Measurements from ENCODE around the gene SKOR1.

SKOR1 gene

DNA sequence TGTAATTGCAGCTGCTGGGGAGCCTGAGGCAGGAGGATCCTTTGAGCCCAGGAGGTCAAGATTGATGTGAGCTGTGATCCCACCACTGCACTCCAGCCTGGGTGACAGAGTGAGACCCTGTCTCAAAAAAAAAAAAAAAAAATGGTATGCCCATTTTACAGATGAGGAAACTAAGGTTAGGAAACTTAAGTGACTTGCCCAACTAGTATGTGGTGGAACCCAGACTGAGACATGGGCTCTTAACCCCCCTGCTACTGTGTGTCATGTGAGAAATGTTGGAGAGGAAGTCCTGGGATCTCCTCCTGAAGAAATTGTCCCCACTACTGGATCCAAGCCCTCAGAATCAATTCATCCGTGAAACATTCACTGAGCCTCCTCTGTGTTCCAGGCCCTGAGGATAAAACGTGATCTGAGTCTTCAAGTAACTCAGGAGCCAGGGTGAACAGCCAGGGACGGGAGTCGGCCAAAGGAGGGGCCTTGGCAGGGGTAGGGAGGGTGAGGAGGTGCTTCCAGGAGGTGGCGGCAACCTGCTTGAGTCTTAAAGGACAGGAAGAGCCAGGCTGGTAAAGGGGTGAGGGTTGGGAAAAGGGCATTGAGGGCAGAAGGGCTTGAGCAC lies 34.1 kb downstream of the SKOR1 start:
- Mint-ChIP-seq H3K36me3 (ENCODE audit: low read depth) (no peaks in the 10 kb centered on the region), H3K27me3 (ENCODE audit: low read depth) (peaks cover 8% of the 10 kb centered on the region), H3K4me3 (no peak overlapping the region), H3K4me1 (ENCODE audit: low read depth) (peaks cover 6% of the 10 kb centered on the region), H3K9me3 (no peaks in the 10 kb centered on the region), H3K27ac (no peak overlapping the region)

DNA sequence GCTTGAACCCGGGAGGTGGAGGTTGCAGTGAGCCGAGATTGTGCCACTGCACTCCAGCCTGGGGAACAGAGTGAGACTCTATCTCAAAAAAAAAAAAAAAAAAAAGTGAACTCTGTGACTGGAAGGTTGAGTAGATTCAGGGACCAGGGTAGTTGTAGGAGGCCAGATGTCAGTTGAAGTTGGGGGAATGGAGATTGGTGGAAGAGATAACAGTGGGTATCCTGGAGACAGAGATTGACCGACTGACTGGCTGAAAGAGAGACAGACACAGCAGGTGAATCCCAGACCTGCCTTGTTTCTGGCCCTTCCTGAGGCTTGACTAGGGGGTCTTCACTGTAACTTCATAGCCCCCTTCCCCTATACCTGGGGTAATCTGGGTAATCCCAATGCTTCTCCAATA lies 36.7 kb downstream of the SKOR1 start:
- H3K36me3 Mint-ChIP-seq (ENCODE audit: low read depth) = no peaks in the 10 kb centered on the region
- H3K4me3 Mint-ChIP-seq = no peak overlapping the region
- no peaks in the 10 kb centered on the region for H3K9me3 Mint-ChIP-seq
- peaks cover 22% of the 10 kb centered on the region for H3K27me3 Mint-ChIP-seq (ENCODE audit: low read depth)
- H3K4me1 Mint-ChIP-seq (ENCODE audit: low read depth) = peaks cover 3% of the 10 kb centered on the region
- no peak overlapping the region for H3K27ac Mint-ChIP-seq

DNA sequence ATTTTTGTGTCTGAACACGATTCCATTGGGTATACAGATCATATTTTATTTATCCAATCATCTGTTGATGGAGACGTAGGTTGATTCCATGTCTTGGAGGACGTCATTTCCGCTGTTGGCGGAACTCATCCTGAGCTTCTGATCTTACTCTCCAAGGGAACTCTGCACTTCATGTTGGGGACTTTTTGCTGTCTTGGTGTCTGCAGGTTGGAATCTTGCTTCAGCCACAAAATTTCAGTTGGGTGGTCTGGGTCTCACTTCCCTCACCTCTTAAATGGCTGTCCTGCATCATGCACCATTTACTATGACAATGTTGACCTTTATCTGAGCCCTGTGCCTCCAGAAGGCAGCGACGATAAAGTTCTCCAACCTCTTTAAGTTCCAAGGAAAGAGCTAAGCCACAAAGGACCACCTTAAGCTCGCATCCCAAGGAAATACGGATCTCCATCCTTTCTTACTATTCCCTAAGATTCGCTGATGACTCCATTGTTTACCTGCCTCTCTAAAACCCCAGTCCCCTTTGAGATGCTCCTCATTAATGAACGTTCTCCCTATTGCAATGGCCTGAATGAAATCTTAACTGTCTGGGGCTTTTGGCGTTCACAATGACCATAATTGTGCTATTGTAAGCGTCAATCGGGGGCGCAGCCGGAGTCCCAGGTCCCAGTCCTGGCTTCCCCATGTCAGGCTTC lies 37.6 kb downstream of the SKOR1 start:
- Mint-ChIP-seq H3K4me1 (ENCODE audit: low read depth) (peaks cover 3% of the 10 kb centered on the region), H3K36me3 (ENCODE audit: low read depth) (no peaks in the 10 kb centered on the region), H3K9me3 (no peaks in the 10 kb centered on the region), H3K27ac (no peak overlapping the region), H3K27me3 (ENCODE audit: low read depth) (peaks cover 22% of the 10 kb centered on the region), H3K4me3 (no peak overlapping the region)

DNA sequence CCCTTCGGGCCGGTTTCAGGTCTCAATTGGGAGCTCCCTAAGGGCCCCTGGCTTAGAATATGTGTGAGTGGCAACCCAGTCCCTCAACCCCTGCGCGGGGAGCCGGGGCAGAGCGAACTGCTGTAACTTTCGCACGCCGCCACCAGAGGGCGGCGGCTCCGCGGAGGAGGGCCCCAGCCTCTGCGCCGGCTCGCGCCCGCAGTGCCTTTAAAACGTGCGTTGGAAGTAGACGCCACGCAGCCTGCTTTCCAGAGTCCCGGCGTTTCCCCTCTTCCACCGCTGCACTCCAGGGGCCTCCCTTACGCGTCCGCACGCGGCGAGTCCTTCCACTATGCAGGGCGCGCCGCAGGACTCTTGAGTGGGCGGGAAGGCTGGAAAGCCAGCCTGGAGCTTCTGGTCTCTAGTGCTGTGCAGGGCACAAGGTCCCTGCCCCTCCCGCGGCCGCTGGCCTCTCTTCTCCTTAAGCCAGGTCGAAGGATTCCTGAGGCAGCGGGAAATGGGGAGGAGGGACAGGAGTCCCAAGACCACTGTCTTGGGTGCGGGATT lies 38.2 kb downstream of the SKOR1 start:
- H3K4me3 Mint-ChIP-seq = peak overlapping the region; percentile 44
- H3K4me1 Mint-ChIP-seq (ENCODE audit: low read depth) = peaks cover 3% of the 10 kb centered on the region
- H3K27me3 Mint-ChIP-seq (ENCODE audit: low read depth) = peaks cover 22% of the 10 kb centered on the region
- H3K27ac Mint-ChIP-seq = no peak overlapping the region
- no peaks in the 10 kb centered on the region for H3K36me3 Mint-ChIP-seq (ENCODE audit: low read depth)
- H3K9me3 Mint-ChIP-seq = no peaks in the 10 kb centered on the region

DNA sequence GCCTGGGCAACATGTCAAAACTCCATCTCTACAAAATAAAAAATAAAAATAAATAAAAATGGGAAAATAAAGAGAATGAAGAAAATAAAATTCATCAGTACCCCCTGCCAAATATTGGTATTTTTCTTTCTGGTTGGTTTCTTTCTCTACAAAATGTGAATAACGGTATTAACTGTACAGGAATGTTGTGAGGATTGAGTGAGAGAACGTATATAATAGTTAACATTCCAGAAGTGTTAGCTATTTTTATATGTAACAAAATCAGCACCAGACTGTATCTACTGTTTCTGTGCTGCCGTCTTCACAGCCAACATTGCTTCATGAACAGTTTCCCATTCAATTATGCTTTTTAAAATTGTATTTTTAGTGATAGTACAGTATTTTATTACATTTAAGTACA lies 40.0 kb downstream of the SKOR1 start:
- Mint-ChIP-seq H3K4me1 (ENCODE audit: low read depth) (peaks cover 3% of the 10 kb centered on the region), H3K9me3 (peaks cover 11% of the 10 kb centered on the region), H3K36me3 (ENCODE audit: low read depth) (no peaks in the 10 kb centered on the region), H3K27me3 (ENCODE audit: low read depth) (peaks cover 29% of the 10 kb centered on the region), H3K4me3 (no peak overlapping the region), H3K27ac (no peak overlapping the region)

DNA sequence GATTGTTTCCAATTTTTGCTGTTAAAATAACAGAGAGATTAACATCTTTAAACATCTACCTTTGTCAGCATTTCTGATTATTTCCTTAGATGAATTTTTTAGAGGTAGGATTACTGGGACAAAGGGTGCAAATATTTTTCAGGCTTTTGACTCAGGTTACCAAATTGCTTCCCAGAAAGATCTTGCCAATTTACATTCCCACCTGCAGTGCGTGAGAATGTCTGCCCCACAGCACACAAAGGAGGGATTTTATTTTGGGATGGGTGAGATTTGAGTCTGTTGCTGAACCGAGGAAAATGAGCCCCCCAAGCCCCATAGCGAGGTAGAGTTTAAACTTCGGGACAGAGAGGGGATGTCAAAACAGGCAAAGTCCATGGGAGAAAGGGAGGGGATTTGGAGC lies 40.5 kb downstream of the SKOR1 start:
- H3K27me3 Mint-ChIP-seq (ENCODE audit: low read depth) = peaks cover 30% of the 10 kb centered on the region
- peaks cover 11% of the 10 kb centered on the region for H3K9me3 Mint-ChIP-seq
- H3K4me1 Mint-ChIP-seq (ENCODE audit: low read depth) = peaks cover 3% of the 10 kb centered on the region
- no peak overlapping the region for H3K4me3 Mint-ChIP-seq
- H3K36me3 Mint-ChIP-seq (ENCODE audit: low read depth) = no peaks in the 10 kb centered on the region
- no peak overlapping the region for H3K27ac Mint-ChIP-seq

DNA sequence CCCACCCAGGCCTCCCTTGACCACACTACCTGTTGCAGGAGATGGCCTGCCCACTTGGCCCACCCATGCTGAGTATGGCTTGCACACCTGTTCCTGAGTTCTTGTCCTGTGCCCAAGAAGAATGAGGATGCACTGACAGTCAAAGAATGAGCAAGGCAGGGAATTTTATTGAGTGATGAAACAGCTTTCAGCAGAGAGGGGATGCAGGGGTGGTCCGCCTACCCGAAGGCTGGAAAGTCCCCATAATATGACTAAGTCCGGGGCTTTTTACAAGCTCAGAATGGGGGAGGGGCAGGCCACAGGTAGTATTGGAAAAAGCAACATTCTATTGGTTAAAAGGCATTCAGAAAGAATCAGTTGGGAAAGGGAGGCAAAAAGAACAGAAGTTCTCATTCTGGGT lies 44.4 kb downstream of the SKOR1 start:
- H3K4me3 Mint-ChIP-seq = no peak overlapping the region
- H3K27me3 Mint-ChIP-seq (ENCODE audit: low read depth) = peaks cover 35% of the 10 kb centered on the region
- peaks cover 2% of the 10 kb centered on the region for H3K36me3 Mint-ChIP-seq (ENCODE audit: low read depth)

DNA sequence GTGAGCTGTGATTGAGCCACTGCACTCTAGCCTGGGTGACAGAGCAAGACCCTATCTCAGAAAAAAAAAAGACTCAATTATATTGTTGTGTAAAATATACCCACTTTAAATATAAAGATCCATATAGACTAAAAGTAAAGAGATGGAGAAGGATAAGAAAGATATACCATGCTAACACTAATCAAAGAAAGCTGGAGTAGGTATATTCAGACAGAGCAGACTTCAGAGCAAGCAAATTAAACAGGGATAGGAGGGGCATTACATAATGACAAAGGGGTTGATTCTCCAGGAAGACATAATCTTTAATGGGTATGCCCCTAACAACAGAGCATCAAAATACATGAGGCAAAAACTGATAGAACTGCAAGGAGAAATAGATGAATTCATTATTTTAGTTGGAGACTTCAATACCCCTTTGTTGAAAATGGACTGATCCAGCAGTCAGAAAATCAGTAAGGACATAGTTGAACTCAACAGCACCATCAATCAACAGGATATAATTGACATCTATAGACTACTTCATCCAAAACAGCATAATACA lies 45.6 kb downstream of the SKOR1 start:
- no peaks in the 10 kb centered on the region for H3K4me1 Mint-ChIP-seq (ENCODE audit: low read depth)
- H3K36me3 Mint-ChIP-seq (ENCODE audit: low read depth) = peaks cover 2% of the 10 kb centered on the region
- peaks cover 32% of the 10 kb centered on the region for H3K27me3 Mint-ChIP-seq (ENCODE audit: low read depth)
- H3K27ac Mint-ChIP-seq = no peak overlapping the region
- H3K9me3 Mint-ChIP-seq = peaks cover 19% of the 10 kb centered on the region
- no peak overlapping the region for H3K4me3 Mint-ChIP-seq

More for the DNA sequence above, 44.4 kb downstream of the SKOR1 start:
- Mint-ChIP-seq H3K27ac (no peak overlapping the region), H3K9me3 (peaks cover 19% of the 10 kb centered on the region), H3K4me1 (ENCODE audit: low read depth) (no peaks in the 10 kb centered on the region)

DNA sequence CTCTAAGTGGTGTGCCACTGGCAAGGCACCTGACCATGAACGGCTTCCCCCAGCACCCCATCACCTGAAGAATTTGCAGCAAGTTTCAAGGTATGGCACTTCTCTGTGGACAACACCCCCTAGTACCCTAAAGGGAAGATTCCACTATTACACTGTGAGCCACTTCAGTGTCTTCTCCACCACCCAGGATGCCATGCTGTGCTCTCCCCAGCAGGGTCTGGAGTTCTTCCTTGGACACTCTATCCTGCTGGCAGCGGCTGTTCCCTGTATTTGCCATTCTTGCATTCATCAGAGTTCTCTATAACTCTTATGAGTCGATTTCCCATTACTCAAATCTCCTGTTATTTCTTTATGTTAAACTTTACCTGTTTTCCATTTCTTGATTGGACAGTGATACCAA lies 48.5 kb downstream of the SKOR1 start:
- Mint-ChIP-seq H3K36me3 (ENCODE audit: low read depth) (peaks cover 2% of the 10 kb centered on the region), H3K4me3 (no peak overlapping the region), H3K27ac (no peak overlapping the region), H3K27me3 (ENCODE audit: low read depth) (peaks cover 34% of the 10 kb centered on the region), H3K9me3 (peaks cover 17% of the 10 kb centered on the region), H3K4me1 (ENCODE audit: low read depth) (no peaks in the 10 kb centered on the region)

DNA sequence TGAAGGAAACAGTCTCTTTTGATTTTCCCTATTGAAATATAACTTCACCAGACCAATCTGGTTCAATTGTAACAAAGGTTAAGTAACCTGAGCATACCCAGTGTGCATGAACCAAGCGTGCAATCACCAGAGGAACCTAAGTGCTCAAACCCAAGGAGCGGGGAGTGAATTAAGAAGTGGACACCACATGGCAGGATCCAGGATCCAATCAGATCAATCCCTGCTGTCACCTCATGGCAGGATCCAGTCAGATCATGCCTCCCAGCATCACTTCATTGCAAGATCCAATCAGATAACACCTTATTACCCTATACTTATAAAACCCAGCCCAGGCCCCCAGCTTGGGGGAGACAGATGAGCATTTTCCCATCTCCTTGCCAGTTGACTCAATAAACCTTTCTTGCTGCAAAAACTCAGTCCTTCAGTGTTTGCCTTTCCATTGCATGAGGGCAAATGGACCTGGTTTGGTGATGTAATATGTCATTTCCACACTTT lies 53.5 kb downstream of the SKOR1 start:
- Mint-ChIP-seq H3K27me3 (ENCODE audit: low read depth) (peaks cover 24% of the 10 kb centered on the region), H3K36me3 (ENCODE audit: low read depth) (peaks cover 2% of the 10 kb centered on the region), H3K27ac (no peak overlapping the region), H3K9me3 (peaks cover 1% of the 10 kb centered on the region), H3K4me3 (no peak overlapping the region), H3K4me1 (ENCODE audit: low read depth) (peaks cover 5% of the 10 kb centered on the region)

DNA sequence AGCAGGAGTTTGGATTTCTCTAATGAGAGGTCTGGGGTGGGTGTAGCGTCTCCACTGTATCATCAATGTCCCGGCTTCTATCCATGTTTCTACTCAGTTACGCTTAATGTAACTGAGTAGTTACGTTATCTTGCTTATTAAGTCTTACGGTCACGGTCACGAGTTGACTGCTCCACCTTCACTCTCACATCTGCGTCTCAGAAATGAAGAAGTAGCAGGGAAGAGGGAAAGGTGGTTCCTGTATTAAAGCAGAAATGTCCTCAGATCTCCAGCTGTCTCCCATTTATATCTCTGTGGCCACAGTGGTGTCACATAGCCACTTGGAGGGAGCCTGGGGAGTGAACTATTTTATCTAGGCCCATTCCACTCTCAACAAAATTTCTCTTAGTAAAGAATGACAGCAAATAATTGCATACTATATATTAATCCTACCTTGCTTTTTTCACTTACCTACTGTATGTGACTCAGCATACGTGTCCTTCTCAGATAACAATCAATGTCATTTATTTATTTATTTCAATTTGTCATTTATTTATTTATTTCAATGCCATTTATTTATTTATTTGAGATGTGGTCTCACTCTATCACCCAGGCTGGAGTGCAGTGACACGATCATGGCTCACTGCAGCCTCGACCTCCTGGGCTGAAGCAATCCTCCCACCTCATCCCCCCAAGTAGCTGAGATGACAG lies 54.3 kb downstream of the SKOR1 start:
- no peak overlapping the region for H3K27ac Mint-ChIP-seq
- H3K27me3 Mint-ChIP-seq (ENCODE audit: low read depth) = peaks cover 20% of the 10 kb centered on the region
- H3K4me3 Mint-ChIP-seq = no peak overlapping the region
- peaks cover 2% of the 10 kb centered on the region for H3K36me3 Mint-ChIP-seq (ENCODE audit: low read depth)
- H3K4me1 Mint-ChIP-seq (ENCODE audit: low read depth) = peaks cover 5% of the 10 kb centered on the region
- no peaks in the 10 kb centered on the region for H3K9me3 Mint-ChIP-seq

DNA sequence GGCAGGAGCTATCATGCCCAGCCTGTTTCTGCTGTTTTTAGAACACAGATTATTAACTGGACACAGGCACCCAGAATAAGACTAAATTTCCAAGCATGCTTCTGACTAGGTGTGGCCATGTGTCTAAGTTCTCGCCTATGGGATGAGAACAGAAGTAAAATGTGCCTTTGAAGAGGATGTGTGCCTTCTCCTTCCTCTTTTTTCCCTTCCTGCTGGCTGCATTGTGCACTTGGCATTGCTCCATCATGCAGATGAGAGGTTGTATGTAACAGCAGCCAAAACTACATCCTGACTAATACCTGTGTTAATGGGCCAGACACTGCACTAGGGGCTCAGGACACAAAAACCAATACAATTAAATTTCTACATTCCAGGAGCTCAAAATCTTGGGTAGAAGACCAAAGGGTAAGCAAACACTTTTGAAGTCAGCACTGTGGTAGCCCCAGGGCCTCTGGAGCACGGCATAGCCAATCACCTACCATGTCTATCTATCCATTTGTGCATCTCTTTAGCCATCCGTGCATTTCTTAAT lies 55.4 kb downstream of the SKOR1 start:
- Mint-ChIP-seq H3K9me3 (no peaks in the 10 kb centered on the region), H3K4me3 (no peak overlapping the region), H3K27ac (no peak overlapping the region), H3K36me3 (ENCODE audit: low read depth) (peaks cover 2% of the 10 kb centered on the region), H3K4me1 (ENCODE audit: low read depth) (peaks cover 5% of the 10 kb centered on the region), H3K27me3 (ENCODE audit: low read depth) (peaks cover 25% of the 10 kb centered on the region)

DNA sequence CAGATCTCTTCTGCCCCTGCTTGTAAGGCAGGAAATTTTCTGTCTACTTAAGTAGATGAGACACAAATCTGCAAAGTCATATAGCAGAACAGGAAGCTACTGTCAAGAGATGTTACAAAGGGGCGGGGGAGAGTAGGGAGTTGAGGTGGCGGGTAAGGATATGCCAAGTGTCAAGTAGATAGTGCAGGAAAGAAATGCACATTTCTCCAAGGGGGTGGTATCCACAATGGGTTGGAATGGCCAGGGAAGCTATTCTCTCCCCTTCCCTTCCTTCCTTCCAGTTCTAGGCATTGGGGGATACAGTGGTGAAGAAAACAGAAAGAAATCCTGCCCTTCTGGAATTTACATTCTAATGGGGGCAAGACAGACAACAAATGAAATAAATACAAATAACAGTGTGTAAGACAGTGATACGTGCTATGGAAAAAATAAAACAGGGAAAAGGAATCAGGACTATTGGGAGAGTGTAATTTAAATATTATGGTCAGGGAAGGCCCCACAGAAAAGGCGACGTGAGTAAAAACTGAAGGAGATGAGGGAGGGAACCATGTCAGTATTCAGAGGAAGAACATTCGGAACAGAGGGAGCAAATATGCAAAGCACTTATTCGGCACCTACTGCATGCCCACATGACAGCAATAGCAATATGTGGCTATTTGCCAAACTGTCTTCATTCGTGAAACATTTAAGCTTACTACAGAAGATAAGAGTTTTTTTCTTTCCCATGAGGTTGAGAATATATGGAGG lies 57.4 kb downstream of the SKOR1 start:
- no peak overlapping the region for H3K4me3 Mint-ChIP-seq
- peaks cover 5% of the 10 kb centered on the region for H3K4me1 Mint-ChIP-seq (ENCODE audit: low read depth)
- peaks cover 2% of the 10 kb centered on the region for H3K36me3 Mint-ChIP-seq (ENCODE audit: low read depth)
- no peaks in the 10 kb centered on the region for H3K9me3 Mint-ChIP-seq
- peaks cover 22% of the 10 kb centered on the region for H3K27me3 Mint-ChIP-seq (ENCODE audit: low read depth)
- no peak overlapping the region for H3K27ac Mint-ChIP-seq

All from T-helper 1 cell treated with Interleukin-12 subunit alpha and Interleukin-12 subunit beta and Interleukin-4 antibody, amounts not matched to agents 30 μg/mL and 1 μg/mL, for 36 hours (primary cell).